Measurements from ENCODE around the gene SLC25A36.

The SLC25A36 gene

DNA sequence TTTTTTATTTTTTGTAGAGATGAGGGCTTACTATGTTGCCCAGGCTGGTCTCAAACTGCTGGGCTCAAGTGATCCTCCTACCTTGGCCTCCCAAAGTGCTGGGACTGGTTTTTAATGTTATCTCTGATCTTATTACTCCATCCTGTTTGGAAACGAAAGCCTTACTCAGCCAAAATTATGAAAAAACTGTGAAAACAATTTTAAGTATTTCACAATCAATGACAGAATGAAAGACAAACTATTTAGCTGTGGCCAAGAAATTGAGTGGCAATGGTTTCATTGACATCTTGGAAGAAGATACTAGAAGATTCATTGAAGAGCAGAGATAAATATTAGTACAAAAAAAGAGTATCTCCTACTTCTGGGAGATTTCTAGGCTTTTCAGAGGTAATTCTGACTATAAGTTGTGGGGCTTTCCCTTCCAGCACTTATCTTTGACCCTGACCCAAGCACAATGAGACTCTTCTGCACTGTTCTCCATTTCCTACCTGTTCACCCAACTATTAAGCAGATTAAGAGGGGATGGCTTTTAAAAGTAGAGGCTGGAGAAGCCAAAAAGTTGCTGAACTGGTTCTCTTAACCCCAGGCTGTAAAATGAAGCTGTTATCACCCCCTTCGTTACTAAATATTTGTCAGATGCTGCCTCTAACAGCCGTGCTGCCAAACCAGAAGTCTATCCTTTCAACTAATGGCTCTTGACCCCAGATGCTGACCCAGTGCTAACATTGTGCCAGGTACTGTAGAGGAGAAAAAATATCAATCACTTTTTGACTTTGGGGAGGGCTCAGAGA, 14.2 kb upstream of the SLC25A36 start:
- no peak for ATAC-seq (ENCODE audit: low read depth)
- H3K27me3 ChIP-seq (ENCODE audit: insufficient read depth, poor library complexity, severe bottlenecking), result no peaks in the 10 kb centered on the region
- no peak overlapping the region for H3K4me3 ChIP-seq (ENCODE audit: severe bottlenecking)
- no peak overlapping the region for H3K27ac ChIP-seq (ENCODE audit: poor library complexity, severe bottlenecking)
- H3K9me3 ChIP-seq (ENCODE audit: severe bottlenecking), result no peaks in the 10 kb centered on the region
- no peaks in the 10 kb centered on the region for H3K36me3 ChIP-seq (ENCODE audit: low read depth)
- peaks cover 4% of the 10 kb centered on the region for H3K4me1 ChIP-seq (ENCODE audit: insufficient read depth, poor library complexity, severe bottlenecking)
- no peak for DNase-seq (ENCODE audit: low spot score)
- TF ChIP-seq, protein P1, sequence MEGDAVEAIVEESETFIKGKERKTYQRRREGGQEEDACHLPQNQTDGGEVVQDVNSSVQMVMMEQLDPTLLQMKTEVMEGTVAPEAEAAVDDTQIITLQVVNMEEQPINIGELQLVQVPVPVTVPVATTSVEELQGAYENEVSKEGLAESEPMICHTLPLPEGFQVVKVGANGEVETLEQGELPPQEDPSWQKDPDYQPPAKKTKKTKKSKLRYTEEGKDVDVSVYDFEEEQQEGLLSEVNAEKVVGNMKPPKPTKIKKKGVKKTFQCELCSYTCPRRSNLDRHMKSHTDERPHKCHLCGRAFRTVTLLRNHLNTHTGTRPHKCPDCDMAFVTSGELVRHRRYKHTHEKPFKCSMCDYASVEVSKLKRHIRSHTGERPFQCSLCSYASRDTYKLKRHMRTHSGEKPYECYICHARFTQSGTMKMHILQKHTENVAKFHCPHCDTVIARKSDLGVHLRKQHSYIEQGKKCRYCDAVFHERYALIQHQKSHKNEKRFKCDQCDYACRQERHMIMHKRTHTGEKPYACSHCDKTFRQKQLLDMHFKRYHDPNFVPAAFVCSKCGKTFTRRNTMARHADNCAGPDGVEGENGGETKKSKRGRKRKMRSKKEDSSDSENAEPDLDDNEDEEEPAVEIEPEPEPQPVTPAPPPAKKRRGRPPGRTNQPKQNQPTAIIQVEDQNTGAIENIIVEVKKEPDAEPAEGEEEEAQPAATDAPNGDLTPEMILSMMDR (IDR thresholded peaks at IDR 0.05; ENCODE audit: poor library complexity, severe bottlenecking), result no peak

GRCh38 chr3:140929446-140929845, 12.2 kb upstream of the SLC25A36 start:
- DNase-seq (ENCODE audit: low spot score), result no peak
- Histone ChIP-seq H3K36me3 (ENCODE audit: low read depth) (no peaks in the 10 kb centered on the region), H3K4me1 (ENCODE audit: insufficient read depth, poor library complexity, severe bottlenecking) (peaks cover 4% of the 10 kb centered on the region), H3K27ac (ENCODE audit: poor library complexity, severe bottlenecking) (no peak overlapping the region), H3K27me3 (ENCODE audit: insufficient read depth, poor library complexity, severe bottlenecking) (no peaks in the 10 kb centered on the region), H3K9me3 (ENCODE audit: severe bottlenecking) (no peaks in the 10 kb centered on the region), H3K4me3 (ENCODE audit: severe bottlenecking) (no peak overlapping the region)
- TF ChIP-seq, protein P1 (IDR thresholded peaks at IDR 0.05; ENCODE audit: poor library complexity, severe bottlenecking), result no peak
- no peak for ATAC-seq (ENCODE audit: low read depth)

DNA sequence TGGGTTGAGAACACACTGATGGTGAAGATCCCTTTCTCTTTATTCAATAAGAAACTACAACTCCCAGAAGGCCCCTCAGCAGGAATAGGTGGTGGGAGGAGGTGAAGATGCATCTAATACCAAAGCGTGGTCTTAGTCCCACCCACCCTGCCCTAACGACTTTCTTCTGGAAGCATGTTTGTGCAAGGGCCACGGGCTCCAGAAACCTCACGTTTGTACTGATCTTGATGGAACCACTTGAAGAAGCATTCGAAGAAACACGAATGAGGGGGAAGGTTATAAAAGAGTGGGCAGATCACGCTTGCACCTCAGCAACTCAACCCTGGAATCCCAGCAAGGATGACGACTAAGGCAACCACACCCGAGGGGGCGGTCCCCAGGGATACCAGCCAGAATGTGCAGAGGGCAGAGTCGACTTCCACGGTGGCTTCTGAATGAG, 10.6 kb upstream of the SLC25A36 start:
- TF ChIP-seq, protein P1 (IDR thresholded peaks at IDR 0.05; ENCODE audit: poor library complexity, severe bottlenecking), result no peak
- no peak for ATAC-seq (ENCODE audit: low read depth)
- Histone ChIP-seq H3K27ac (ENCODE audit: poor library complexity, severe bottlenecking) (no peak overlapping the region), H3K36me3 (ENCODE audit: low read depth) (no peaks in the 10 kb centered on the region), H3K4me3 (ENCODE audit: severe bottlenecking) (no peak overlapping the region), H3K9me3 (ENCODE audit: severe bottlenecking) (no peaks in the 10 kb centered on the region), H3K4me1 (ENCODE audit: insufficient read depth, poor library complexity, severe bottlenecking) (peaks cover 4% of the 10 kb centered on the region), H3K27me3 (ENCODE audit: insufficient read depth, poor library complexity, severe bottlenecking) (no peaks in the 10 kb centered on the region)
- DNase-seq (ENCODE audit: low spot score), result no peak

DNA sequence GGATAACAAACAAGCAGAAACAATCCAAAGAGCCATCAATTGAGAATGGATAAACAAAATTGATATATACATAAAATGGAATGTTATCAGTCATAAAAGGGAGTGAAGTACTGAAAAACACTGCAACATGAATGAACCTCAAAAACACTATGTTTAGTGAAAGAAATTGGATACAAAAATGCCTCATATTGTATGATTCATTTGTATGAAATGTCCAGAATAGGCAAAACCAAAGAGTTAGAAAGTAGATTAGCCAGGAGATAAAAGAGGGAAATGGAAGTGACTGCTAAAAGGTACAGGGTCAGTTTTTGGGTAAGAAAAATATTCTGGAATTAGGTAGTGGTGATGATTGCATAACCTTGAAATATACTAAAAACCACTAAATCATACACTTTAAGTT, 9.8 kb upstream of the SLC25A36 start:
- DNase-seq (ENCODE audit: low spot score), result no peak
- Histone ChIP-seq H3K36me3 (ENCODE audit: low read depth) (no peaks in the 10 kb centered on the region), H3K9me3 (ENCODE audit: severe bottlenecking) (no peaks in the 10 kb centered on the region), H3K27me3 (ENCODE audit: insufficient read depth, poor library complexity, severe bottlenecking) (no peaks in the 10 kb centered on the region), H3K4me1 (ENCODE audit: insufficient read depth, poor library complexity, severe bottlenecking) (peaks cover 4% of the 10 kb centered on the region), H3K4me3 (ENCODE audit: severe bottlenecking) (no peak overlapping the region), H3K27ac (ENCODE audit: poor library complexity, severe bottlenecking) (no peak overlapping the region)
- TF ChIP-seq, protein P1 (IDR thresholded peaks at IDR 0.05; ENCODE audit: poor library complexity, severe bottlenecking), result no peak
- ATAC-seq (ENCODE audit: low read depth), result peak; percentile 42; the same call in 1 of the 3 replicates

GRCh38 chr3:140933109-140933508, 8.5 kb upstream of the SLC25A36 start:
- Histone ChIP-seq H3K27me3 (ENCODE audit: insufficient read depth, poor library complexity, severe bottlenecking) (no peaks in the 10 kb centered on the region), H3K27ac (ENCODE audit: poor library complexity, severe bottlenecking) (no peak overlapping the region), H3K36me3 (ENCODE audit: low read depth) (no peaks in the 10 kb centered on the region), H3K4me1 (ENCODE audit: insufficient read depth, poor library complexity, severe bottlenecking) (peaks cover 4% of the 10 kb centered on the region), H3K9me3 (ENCODE audit: severe bottlenecking) (no peaks in the 10 kb centered on the region), H3K4me3 (ENCODE audit: severe bottlenecking) (no peak overlapping the region)
- ATAC-seq (ENCODE audit: low read depth), result no peak
- no peak for DNase-seq (ENCODE audit: low spot score)
- TF ChIP-seq, protein P1 (IDR thresholded peaks at IDR 0.05; ENCODE audit: poor library complexity, severe bottlenecking), result no peak

Data from RWPE2 (cell line).